HUES48 (cell line): Measurements from ENCODE around the gene CLASP1.
"Not testable (repeated sequence)": the region's sequence is repeated elsewhere in the genome, so short reads cannot be mapped to it uniquely, and the experiment has no call there.

Experiments used
- H3K27ac ChIP-seq: one replicate; pipeline ENCODE4 v1.7.0; 2013; ENCODE audit warnings: low read depth, low read length, inconsistent platforms
- H3K27me3 ChIP-seq: 2 replicates; pipeline ENCODE4 v1.6.1; 2013; ENCODE audit warnings: mild to moderate bottlenecking, low read length; ENCODE audit not compliant: control insufficient read depth, insufficient read depth
- H3K36me3 ChIP-seq: 2 replicates; pipeline ENCODE4 v1.6.1; 2013; ENCODE audit warnings: low read length; ENCODE audit not compliant: control insufficient read depth, insufficient read depth
- H3K4me1 ChIP-seq: 2 replicates; pipeline ENCODE4 v1.6.1; 2013; ENCODE audit warnings: mild to moderate bottlenecking, low read length; ENCODE audit not compliant: control insufficient read depth, insufficient read depth
- H3K4me3 ChIP-seq: 2 replicates; pipeline ENCODE4 v1.5.1; 2013; ENCODE audit warnings: mild to moderate bottlenecking, low read depth, low read length
- H3K9ac ChIP-seq: 2 replicates; pipeline ENCODE4 v1.6.1; 2013; ENCODE audit warnings: mild to moderate bottlenecking, low read depth, low read length, moderate library complexity
- H3K9me3 ChIP-seq: 2 replicates; pipeline ENCODE4 v1.6.1; 2013; ENCODE audit warnings: low read length; ENCODE audit not compliant: control insufficient read depth, insufficient read depth

Gene CLASP1

GRCh38 chr2:121662656-121663055 is 13.4 kb upstream of the CLASP1 start:
- Histone ChIP-seq H3K4me1 (peaks cover 17% of the 10 kb centered on the region), H3K36me3 (no peaks in the 10 kb centered on the region), H3K9me3 (no peaks in the 10 kb centered on the region), H3K27me3 (no peaks in the 10 kb centered on the region), H3K4me3 (no peak overlapping the region), H3K9ac (no peak overlapping the region), H3K27ac (no peak overlapping the region)

- H3K27me3 ChIP-seq = no peaks in the 10 kb centered on the region
- no peak overlapping the region for H3K4me3 ChIP-seq
- no peak overlapping the region for H3K27ac ChIP-seq
- peaks cover 17% of the 10 kb centered on the region for H3K4me1 ChIP-seq
- H3K36me3 ChIP-seq = no peaks in the 10 kb centered on the region
- no peaks in the 10 kb centered on the region for H3K9me3 ChIP-seq
- H3K9ac ChIP-seq = no peak overlapping the region
Observed at GRCh38 chr2:121659933-121660332, 10.7 kb upstream of the CLASP1 start.

DNA sequence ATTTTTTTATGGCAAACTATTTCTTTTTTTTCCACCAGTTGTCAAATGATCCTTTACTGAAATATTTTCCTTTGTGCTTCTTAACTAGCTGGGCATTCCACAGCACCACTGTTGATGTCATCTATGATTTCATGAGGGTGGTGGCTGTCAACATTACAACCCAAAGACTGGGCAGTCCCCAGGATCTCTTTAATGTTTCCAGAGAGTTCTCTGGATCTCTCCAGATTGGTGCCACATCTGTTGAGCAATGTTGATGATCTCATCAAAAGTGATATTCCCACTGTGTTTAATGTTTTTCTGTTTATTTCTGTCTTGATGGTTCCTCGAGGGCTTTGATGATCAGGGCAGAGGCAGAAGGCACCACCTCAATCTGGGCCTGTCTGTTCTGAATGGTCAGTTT is 9.1 kb upstream of the CLASP1 start:
- not testable (repeated sequence) for H3K4me3 ChIP-seq, H3K9me3 ChIP-seq, H3K27ac ChIP-seq, H3K27me3 ChIP-seq, H3K36me3 ChIP-seq, H3K9ac ChIP-seq
- peaks cover 13% of the 10 kb centered on the region; the same call in 1 of the 2 replicates for H3K4me1 ChIP-seq

GRCh38 chr2:121653035-121653434 is 3.8 kb upstream of the CLASP1 start:
- Histone ChIP-seq H3K36me3 (0 out of 2 replicates have a peak, but pooled peaks cover 3% of the 10 kb centered on the region), H3K9me3 (no peaks in the 10 kb centered on the region), H3K27me3 (no peaks in the 10 kb centered on the region), H3K9ac (no peak overlapping the region), H3K4me3 (no peak overlapping the region), H3K4me1 (peaks cover 2% of the 10 kb centered on the region; the same call in 1 of the 2 replicates), H3K27ac (no peak overlapping the region)

DNA sequence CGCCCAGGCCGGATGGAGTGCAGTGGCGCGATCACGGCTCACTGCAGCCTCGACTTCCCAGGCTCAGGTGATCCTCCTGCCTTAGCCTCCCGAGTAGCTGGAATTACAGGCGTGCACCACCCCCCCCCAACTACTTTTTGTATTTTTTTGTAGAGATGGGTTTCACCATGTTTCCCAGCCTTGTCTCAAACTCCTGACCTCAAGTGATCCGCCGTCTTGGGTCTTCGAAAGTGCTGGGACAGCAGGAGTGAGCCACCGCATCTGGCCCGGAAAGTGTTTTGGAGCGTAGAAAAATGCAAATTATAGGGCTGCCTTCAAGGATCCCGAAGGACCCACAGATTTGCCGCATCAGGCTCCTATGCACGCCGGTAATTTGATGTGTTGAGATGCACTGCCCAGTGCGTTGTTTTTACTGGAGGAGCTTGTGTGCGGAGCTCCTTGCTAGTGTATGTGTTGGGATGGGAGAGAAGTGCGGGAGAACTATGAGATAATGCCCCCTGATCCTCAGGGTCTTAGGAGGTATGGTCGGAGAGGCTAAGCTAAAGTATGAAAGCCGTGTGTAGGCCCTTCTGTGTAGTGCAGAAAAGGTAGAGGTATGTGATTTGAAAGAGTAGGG is 1.2 kb upstream of the CLASP1 start:
- Histone ChIP-seq H3K27ac (peak overlapping the region; percentile 92), H3K4me1 (peaks cover 7% of the 10 kb centered on the region; the same call in 1 of the 2 replicates), H3K9ac (peak overlapping the region; percentile 61), H3K9me3 (no peaks in the 10 kb centered on the region), H3K27me3 (no peaks in the 10 kb centered on the region), H3K4me3 (peak overlapping the region; percentile 74), H3K36me3 (0 out of 2 replicates have a peak, but pooled peaks cover 3% of the 10 kb centered on the region)

DNA sequence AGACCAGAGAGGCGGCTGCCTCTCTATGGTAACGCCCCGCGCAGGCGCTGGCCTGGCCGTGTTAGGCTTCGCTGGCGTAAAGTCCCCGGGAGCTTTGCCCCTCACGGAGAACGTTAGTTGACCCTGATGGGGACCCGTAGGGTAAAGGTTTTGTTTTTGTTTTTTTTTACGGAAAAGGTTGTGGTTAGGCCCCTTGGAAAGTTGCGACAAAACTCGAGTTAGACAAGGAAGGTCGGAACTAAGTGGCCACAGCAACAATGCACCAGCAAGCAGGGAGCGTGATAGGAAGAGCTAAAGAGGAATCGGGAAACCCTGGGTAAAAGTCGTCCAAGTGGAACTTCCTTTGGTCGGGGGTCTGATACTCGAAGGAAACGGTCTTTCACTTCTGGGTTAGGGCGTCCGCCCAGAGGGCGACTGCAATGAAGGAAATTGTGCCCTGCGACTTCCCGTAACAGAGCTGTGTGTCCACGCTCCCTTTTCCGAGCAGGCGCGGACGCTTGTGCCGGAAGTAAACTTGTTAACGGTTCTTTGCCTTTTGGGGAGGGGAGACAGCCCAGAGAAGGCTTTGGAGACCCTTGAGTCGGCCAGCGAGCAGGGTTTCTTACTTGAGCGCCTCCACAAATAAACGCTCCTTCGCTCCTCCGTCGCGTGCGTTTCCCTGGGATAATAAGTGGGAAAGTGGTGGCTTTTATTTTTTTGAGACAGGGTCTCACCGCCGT is 493 bp upstream of the CLASP1 start:
- peak overlapping the region; percentile 92 for H3K27ac ChIP-seq
- peaks cover 7% of the 10 kb centered on the region; the same call in 1 of the 2 replicates for H3K4me1 ChIP-seq
- H3K36me3 ChIP-seq = 0 out of 2 replicates have a peak, but pooled peaks cover 3% of the 10 kb centered on the region
- no peaks in the 10 kb centered on the region for H3K27me3 ChIP-seq
- H3K4me3 ChIP-seq = peak overlapping the region; percentile 74
- H3K9me3 ChIP-seq = no peaks in the 10 kb centered on the region
- peak overlapping the region; percentile 61 for H3K9ac ChIP-seq

DNA sequence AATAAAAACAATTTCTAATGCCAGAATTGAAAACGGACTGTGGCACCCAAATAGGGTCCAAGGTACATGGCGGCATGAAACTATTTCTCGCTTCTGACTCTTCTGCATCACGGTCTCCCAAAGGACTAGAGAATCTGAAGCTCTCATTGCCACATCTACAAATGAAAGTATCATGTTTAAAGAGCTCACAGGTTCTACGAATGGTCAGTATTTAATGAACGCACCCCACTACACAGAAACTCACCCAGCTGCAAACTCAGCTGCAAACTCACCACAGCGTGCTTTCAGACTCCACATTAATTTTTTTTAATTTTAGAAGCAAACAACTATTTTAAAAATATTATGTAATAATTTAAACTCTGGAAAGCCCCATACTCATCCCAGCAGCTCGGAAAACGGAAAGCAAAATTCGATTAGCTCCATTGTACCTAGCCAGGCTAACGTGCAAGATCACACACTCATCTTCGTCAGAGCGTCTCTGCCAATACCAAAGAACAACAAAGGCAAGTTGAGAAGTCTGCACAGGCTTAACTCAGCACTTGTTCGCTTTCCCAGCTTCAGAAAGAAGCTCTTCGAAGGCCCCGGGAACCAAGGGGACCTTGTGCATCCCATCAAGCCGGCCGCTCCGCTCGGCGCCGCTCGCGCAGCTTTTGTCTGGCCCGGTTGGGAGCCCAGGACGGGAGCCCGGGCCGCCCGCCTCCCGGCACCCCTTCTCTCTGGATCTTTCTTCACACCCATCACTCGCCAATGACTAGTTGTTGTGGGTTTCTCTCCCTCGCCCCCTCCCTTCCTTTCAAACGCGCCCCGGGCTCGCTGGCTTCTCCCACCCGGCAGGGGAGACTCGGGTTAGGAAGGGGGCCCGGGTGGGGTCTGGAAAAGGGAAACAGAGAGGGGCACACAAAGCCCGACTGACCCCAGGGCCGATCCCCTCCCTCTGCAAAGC is 785 bp downstream of the CLASP1 start:
- H3K4me3 ChIP-seq = peak overlapping the region; percentile 74
- H3K9me3 ChIP-seq = no peaks in the 10 kb centered on the region
- no peaks in the 10 kb centered on the region for H3K27me3 ChIP-seq
- H3K4me1 ChIP-seq = peaks cover 7% of the 10 kb centered on the region; the same call in 1 of the 2 replicates
- H3K9ac ChIP-seq = peak overlapping the region; percentile 61
- H3K36me3 ChIP-seq = 0 out of 2 replicates have a peak, but pooled peaks cover 3% of the 10 kb centered on the region
- peak overlapping the region; percentile 92 for H3K27ac ChIP-seq

DNA sequence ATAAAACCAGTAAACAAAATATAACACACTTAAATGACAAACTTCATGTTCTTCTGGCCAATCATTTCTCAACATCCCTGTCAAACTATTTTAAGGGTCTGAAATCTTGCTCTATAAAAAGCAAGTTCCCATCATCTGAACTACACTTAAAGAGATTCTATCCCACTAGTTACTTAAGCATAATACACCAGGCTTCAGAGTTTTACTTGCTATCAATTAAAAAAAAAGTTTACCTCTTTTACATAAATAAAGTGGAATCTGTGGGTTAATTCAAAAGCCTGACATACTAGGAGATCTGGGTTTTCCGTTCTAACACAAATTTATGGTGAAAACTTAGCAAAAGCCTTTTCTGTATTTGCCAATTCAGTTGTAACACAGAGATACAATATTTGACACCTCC is 1.9 kb downstream of the CLASP1 start:
- H3K9ac ChIP-seq = no peak overlapping the region
- peak overlapping the region; percentile 74; the same call in 1 of the 2 replicates for H3K4me3 ChIP-seq
- no peaks in the 10 kb centered on the region for H3K9me3 ChIP-seq
- H3K27ac ChIP-seq = no peak overlapping the region
- H3K36me3 ChIP-seq = 0 out of 2 replicates have a peak, but pooled peaks cover under 1% of the 10 kb centered on the region
- peaks cover 7% of the 10 kb centered on the region; the same call in 1 of the 2 replicates for H3K4me1 ChIP-seq
- H3K27me3 ChIP-seq = no peaks in the 10 kb centered on the region

GRCh38 chr2:121644715-121645114 is 4.5 kb downstream of the CLASP1 start:
- H3K4me3 ChIP-seq = no peak overlapping the region
- H3K27me3 ChIP-seq = no peaks in the 10 kb centered on the region
- no peaks in the 10 kb centered on the region for H3K9me3 ChIP-seq
- no peak overlapping the region for H3K9ac ChIP-seq
- no peak overlapping the region for H3K27ac ChIP-seq
- H3K4me1 ChIP-seq = peaks cover 7% of the 10 kb centered on the region; the same call in 1 of the 2 replicates
- H3K36me3 ChIP-seq = no peaks in the 10 kb centered on the region; the same call in 1 of the 2 replicates

DNA sequence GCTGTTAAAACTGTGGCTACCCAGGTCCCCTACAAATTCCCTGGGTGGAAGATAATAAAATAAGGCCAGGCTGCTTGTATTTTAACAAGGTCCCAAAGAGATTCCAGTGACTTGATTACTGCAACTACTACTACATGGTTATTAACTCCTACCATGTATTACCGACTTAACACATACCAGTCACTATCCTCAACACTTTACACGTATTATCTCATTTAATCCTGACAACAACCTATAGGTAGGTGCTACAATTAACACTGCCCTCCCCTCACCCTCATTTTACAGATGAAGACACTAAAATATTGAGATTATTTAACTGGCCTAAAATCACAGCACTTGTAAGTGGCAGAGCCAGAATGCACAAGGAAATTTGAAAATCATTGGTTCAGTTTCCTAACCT is 5.4 kb downstream of the CLASP1 start:
- H3K9ac ChIP-seq = no peak overlapping the region
- H3K27ac ChIP-seq = no peak overlapping the region
- no peaks in the 10 kb centered on the region for H3K27me3 ChIP-seq
- no peak overlapping the region for H3K4me3 ChIP-seq
- H3K9me3 ChIP-seq = no peaks in the 10 kb centered on the region
- no peaks in the 10 kb centered on the region; the same call in 1 of the 2 replicates for H3K36me3 ChIP-seq
- peaks cover 7% of the 10 kb centered on the region; the same call in 1 of the 2 replicates for H3K4me1 ChIP-seq
